SK-N-SH (cell line): ENCODE results near the gene SLC24A3.

Experiments used
- FOXM1 ChIP-seq: IDR thresholded peaks from 2 replicates; pipeline ENCODE4 v1.4.0; 2012; ENCODE audit warnings: low read depth, mild to moderate bottlenecking
- TAF1 ChIP-seq: IDR thresholded peaks from 2 replicates; pipeline ENCODE4 v1.6.1; 2012; ENCODE audit warnings: low read depth, mild to moderate bottlenecking, low read length, moderate library complexity, borderline replicate concordance
- TF ChIP-seq, protein P1 (sequence below): fragments of 200-600 bp; sonication (generic); IDR thresholded peaks from 2 replicates; pipeline ENCODE4 v1.6.1; 2017; ENCODE audit warnings: antibody characterized with exemption, mild to moderate bottlenecking, moderate library complexity

DNA sequence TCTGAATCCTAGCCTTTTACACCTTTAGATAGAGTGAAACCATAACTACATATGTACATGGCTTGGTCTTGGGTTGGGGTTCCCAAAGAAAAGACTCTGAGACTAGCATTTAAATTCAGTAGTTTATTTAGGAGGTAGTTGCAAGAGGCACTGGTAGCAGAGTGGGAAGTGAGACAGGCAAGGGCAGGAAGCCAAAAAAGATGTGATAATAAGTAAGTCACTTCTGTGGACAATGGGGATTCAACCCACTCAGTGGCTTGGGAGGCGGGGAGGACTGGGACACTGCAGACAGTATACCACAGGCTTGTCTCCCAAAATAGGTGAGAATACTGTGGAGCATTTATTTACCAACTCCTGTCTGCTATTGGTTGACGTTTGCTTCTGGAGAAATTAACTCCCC, 131.9 kb downstream of the SLC24A3 start:
- TF ChIP-seq TAF1: no peak
- TF ChIP-seq, protein P1, sequence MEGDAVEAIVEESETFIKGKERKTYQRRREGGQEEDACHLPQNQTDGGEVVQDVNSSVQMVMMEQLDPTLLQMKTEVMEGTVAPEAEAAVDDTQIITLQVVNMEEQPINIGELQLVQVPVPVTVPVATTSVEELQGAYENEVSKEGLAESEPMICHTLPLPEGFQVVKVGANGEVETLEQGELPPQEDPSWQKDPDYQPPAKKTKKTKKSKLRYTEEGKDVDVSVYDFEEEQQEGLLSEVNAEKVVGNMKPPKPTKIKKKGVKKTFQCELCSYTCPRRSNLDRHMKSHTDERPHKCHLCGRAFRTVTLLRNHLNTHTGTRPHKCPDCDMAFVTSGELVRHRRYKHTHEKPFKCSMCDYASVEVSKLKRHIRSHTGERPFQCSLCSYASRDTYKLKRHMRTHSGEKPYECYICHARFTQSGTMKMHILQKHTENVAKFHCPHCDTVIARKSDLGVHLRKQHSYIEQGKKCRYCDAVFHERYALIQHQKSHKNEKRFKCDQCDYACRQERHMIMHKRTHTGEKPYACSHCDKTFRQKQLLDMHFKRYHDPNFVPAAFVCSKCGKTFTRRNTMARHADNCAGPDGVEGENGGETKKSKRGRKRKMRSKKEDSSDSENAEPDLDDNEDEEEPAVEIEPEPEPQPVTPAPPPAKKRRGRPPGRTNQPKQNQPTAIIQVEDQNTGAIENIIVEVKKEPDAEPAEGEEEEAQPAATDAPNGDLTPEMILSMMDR: no peak
- no peak for TF ChIP-seq FOXM1
